AG09309 (cell line): ENCODE data around the gene FAM174A.

Source experiments
- DNase-seq: peaks from one replicate; pipeline ENCODE4 v3.0.0-alpha.2; 2010; ENCODE audit warnings: low read depth
- H3K4me3 ChIP-seq: 2 replicates; pipeline ENCODE4 v1.5.1; 2011; ENCODE audit warnings: mild to moderate bottlenecking, low read depth, low read length, moderate library complexity; ENCODE audit not compliant: control insufficient read depth
- CTCF ChIP-seq: IDR thresholded peaks from 2 replicates; pipeline ENCODE4 v1.5.1; 2011; ENCODE audit warnings: mild to moderate bottlenecking, low read depth, low read length, inconsistent platforms; ENCODE audit not compliant: insufficient read depth, control insufficient read depth; ENCODE audit errors: missing control alignments

FAM174A gene

DNA sequence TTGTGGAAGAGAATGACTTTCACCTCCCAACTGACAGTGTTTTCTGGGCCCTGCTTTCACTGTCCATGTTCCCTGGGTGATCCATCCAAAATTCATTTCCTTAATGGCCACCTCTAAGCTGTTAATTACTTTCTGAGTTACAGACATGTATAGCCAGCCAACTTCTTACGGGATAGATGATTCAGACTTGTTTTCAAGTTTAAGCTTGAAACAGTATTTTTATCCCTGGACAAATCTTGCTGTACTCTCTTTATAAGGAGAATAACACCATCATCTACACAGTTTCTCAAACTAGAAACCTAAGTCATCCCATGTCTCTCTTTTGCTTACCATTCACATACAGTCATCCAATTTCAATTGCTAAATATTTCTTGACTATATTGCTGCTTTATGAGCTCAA is 6.9 kb downstream of the FAM174A start:
- DNase-seq: no peak
- H3K4me3 ChIP-seq: no peak overlapping the region
- no peak for TF ChIP-seq CTCF

DNA sequence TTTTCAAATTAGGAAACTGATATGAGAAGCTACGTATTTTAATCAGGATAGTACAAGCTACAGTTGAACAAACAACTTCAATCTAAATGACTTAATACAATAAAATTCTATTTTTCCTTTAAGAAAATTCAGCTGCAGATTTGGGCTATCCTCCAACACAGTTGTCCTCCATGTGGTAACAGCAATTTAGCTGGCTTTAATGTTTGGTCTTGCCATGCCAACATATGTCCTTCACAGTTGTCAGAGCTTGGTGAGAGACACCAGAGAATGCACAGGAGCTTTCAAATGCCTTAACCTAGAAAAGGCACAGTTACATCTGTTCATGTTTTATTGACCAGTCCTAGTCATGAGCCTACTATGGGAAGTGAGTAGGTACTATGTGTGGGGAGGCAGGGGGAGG is 10.8 kb downstream of the FAM174A start:
- no peak overlapping the region for H3K4me3 ChIP-seq
- no peak for DNase-seq
- TF ChIP-seq CTCF: no peak

- TF ChIP-seq CTCF: no peak
- DNase-seq: no peak
- no peak overlapping the region for H3K4me3 ChIP-seq
Observed at GRCh38 chr5:100550531-100551051, 15.4 kb downstream of the FAM174A start.

- no peak overlapping the region for H3K4me3 ChIP-seq
- no peak for DNase-seq
- TF ChIP-seq CTCF: no peak
Observed at GRCh38 chr5:100551183-100551582, 16.0 kb downstream of the FAM174A start.

DNA sequence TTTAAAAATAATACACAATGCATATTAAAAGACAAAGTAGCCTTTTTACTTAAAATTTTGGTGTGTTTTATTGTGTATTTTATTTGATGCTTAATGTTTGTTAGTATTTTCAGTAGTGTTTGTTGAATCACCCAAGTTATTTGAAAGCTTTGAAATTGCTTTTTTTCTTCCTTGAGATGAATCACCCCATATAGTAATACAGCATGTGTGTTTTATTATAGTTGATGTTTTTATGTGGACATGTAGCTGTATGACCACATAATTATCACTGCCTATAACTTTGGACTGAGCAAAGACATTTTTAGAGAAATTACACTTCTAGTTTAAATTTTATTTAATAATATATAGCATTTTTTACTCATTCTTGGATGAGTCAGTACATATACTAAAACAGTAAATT is 18.0 kb downstream of the FAM174A start:
- H3K4me3 ChIP-seq: no peak overlapping the region
- no peak for DNase-seq
- TF ChIP-seq CTCF: no peak

DNA sequence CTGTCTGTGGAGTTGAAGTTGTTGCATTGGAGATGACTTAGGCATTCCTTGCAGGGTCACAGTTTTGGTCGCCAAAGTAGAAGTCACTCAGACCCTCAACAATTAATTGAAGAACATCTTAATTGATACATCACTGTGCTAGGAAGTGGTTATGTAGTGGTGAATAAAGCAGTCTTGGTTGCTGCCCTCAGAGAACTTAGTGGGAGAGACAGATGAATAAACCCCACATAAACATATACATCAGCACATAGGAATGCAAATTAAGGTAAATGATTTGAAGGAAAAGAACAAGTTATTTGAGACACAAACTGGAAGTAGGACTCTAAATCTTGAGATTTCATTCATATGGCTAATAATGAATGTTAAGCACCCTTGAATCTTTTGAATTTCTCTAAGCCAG is 25.7 kb downstream of the FAM174A start:
- no peak for TF ChIP-seq CTCF
- no peak for DNase-seq
- H3K4me3 ChIP-seq: no peak overlapping the region

GRCh38 chr5:100562821-100563220 is 27.6 kb downstream of the FAM174A start:
- no peak for DNase-seq
- H3K4me3 ChIP-seq: no peak overlapping the region
- TF ChIP-seq CTCF: no peak
